ENCODE measurements around the gene TTC1. TPM values are rescaled to one million over a fixed set of nuclear protein-coding genes. Genes with fewer than 3 reads are reported as not detected.

TTC1 gene
- total RNA-seq, 1 experiment from 2014 or later = 67.6 TPM

DNA sequence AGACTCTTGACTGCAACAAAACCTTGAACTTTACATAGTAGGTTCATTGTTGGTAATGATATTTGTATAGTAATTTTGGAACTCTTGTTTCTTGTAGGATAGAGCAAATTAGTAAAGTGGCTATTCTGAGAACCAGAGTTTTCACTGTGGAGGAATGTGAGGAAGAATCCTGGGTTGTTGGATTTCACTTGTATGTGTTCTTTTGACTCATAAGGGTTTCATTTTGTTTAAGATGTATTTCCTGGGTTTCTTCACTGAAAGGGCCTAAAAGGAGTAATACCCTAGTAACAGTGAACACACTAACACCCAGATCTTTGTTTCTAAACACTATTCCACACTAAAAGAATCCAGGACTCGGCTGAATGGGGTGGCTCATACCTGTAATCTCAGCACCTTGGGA is 20.1 kb downstream of the TTC1 start:
- TF ChIP-seq TCF7L2 (IDR thresholded peaks at IDR 0.05; ENCODE audit: low read depth, low read length) (no peak), SIN3A (IDR thresholded peaks at IDR 0.05; ENCODE audit: borderline replicate concordance, insufficient read depth, low read depth, low read length) (no peak), POLR2AphosphoS5 (IDR thresholded peaks at IDR 0.05; ENCODE audit: low read depth, low read length) (no peak)
- TF ChIP-seq, protein P1, sequence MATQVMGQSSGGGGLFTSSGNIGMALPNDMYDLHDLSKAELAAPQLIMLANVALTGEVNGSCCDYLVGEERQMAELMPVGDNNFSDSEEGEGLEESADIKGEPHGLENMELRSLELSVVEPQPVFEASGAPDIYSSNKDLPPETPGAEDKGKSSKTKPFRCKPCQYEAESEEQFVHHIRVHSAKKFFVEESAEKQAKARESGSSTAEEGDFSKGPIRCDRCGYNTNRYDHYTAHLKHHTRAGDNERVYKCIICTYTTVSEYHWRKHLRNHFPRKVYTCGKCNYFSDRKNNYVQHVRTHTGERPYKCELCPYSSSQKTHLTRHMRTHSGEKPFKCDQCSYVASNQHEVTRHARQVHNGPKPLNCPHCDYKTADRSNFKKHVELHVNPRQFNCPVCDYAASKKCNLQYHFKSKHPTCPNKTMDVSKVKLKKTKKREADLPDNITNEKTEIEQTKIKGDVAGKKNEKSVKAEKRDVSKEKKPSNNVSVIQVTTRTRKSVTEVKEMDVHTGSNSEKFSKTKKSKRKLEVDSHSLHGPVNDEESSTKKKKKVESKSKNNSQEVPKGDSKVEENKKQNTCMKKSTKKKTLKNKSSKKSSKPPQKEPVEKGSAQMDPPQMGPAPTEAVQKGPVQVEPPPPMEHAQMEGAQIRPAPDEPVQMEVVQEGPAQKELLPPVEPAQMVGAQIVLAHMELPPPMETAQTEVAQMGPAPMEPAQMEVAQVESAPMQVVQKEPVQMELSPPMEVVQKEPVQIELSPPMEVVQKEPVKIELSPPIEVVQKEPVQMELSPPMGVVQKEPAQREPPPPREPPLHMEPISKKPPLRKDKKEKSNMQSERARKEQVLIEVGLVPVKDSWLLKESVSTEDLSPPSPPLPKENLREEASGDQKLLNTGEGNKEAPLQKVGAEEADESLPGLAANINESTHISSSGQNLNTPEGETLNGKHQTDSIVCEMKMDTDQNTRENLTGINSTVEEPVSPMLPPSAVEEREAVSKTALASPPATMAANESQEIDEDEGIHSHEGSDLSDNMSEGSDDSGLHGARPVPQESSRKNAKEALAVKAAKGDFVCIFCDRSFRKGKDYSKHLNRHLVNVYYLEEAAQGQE (IDR thresholded peaks at IDR 0.05; ENCODE audit: insufficient read depth in 1 of 2, low read depth in 2 of 2, low read length in 1 of 2) = no peak
- TF ChIP-seq, protein P2, sequence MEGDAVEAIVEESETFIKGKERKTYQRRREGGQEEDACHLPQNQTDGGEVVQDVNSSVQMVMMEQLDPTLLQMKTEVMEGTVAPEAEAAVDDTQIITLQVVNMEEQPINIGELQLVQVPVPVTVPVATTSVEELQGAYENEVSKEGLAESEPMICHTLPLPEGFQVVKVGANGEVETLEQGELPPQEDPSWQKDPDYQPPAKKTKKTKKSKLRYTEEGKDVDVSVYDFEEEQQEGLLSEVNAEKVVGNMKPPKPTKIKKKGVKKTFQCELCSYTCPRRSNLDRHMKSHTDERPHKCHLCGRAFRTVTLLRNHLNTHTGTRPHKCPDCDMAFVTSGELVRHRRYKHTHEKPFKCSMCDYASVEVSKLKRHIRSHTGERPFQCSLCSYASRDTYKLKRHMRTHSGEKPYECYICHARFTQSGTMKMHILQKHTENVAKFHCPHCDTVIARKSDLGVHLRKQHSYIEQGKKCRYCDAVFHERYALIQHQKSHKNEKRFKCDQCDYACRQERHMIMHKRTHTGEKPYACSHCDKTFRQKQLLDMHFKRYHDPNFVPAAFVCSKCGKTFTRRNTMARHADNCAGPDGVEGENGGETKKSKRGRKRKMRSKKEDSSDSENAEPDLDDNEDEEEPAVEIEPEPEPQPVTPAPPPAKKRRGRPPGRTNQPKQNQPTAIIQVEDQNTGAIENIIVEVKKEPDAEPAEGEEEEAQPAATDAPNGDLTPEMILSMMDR (IDR thresholded peaks at IDR 0.05) = no peak
- no TSS peak for BruUV-seq (replicated peaks)
- intact Hi-C loops (cut with micrococcal nuclease; ENCODE audit: unreplicated experiment) (no loop called here), in situ Hi-C loops (cut with HindIII; ENCODE audit: low pct_unique_long_range_greater_than_20kb, low sequenced_read_pairs) (no loop called here)
- ChIA-PET CTCF (interaction anchor here (0.6 kb wide), 3 partner anchors 16 to 858 kb away, joined by 3 to 7 read pairs (median 3); no protein-coding TSS in a partner anchor), POLR2A (no interaction called here)
- Histone ChIP-seq H3K4me3 (ENCODE audit: low read depth in 2 of 2, low read length in 2 of 2) (no peak overlapping the region), H3K27ac (ENCODE audit: low read length) (no peak overlapping the region), H3K9me3 (ENCODE audit: control insufficient read depth, insufficient read depth, low read depth, low read length) (no peaks in the 10 kb centered on the region), H3K27me3 (ENCODE audit: control insufficient read depth, insufficient read depth, low read length) (no peaks in the 10 kb centered on the region), H3K4me1 (ENCODE audit: control insufficient read depth, insufficient read depth, low read length) (no peaks in the 10 kb centered on the region), H3K36me3 (ENCODE audit: control insufficient read depth, insufficient read depth, low read length) (peaks cover 3% of the 10 kb centered on the region; the same call in 1 of the 2 replicates)
- ATAC-seq = no peak
- no peak for DNase-seq (ENCODE audit: low read depth, low spot score)

DNA sequence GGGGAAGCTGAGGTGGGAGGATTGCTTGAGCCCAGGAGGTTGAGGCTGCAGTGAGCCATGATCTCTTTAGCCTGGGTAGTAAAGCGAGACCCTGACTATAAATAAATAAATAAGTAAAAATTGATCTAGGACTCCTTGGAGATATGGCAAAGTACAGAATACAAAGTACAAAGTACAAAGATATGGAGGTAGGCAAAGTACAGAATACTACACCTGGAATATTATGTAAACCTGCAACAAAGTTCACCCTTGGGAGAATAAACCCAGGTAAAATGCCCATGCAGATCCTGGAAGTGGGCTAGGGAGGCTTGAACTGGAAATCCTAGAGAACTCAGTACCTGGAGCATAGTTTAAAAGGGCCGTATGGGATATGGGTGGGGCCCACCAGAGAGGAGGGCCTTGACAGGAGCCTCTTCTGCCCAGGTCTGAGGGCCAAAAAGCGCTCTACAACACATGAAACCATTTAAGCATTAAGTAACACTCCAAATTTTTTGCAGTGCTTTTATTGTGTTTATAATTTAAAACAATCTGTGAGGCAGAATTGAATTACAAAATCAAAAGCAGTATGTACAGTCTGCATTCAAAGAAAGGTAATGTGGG is 20.7 kb downstream of the TTC1 start:
- BruUV-seq (replicated peaks) = no TSS peak

More for the DNA sequence above, 20.7 kb downstream of the TTC1 start:
- CTCF ChIA-PET = interaction anchor here (0.6 kb wide), 2 partner anchors 50 to 859 kb away, joined by 3 read pairs; no protein-coding TSS in a partner anchor
- TF ChIP-seq, protein P1 (IDR thresholded peaks at IDR 0.05; ENCODE audit: insufficient read depth in 1 of 2, low read depth in 2 of 2, low read length in 1 of 2) = no peak
- no peak for TF ChIP-seq SIN3A (IDR thresholded peaks at IDR 0.05; ENCODE audit: borderline replicate concordance, insufficient read depth, low read depth, low read length)
- TF ChIP-seq TCF7L2 (IDR thresholded peaks at IDR 0.05; ENCODE audit: low read depth, low read length) = no peak
- no peak for TF ChIP-seq POLR2AphosphoS5 (IDR thresholded peaks at IDR 0.05; ENCODE audit: low read depth, low read length)
- TF ChIP-seq, protein P2 (IDR thresholded peaks at IDR 0.05) = no peak
- in situ Hi-C loops (cut with HindIII; ENCODE audit: low pct_unique_long_range_greater_than_20kb, low sequenced_read_pairs) (no loop called here), intact Hi-C loops (cut with micrococcal nuclease; ENCODE audit: unreplicated experiment) (no loop called here)
- H3K27ac ChIP-seq (ENCODE audit: low read length) = no peak overlapping the region
- no peaks in the 10 kb centered on the region for H3K4me1 ChIP-seq (ENCODE audit: control insufficient read depth, insufficient read depth, low read length)
- H3K9me3 ChIP-seq (ENCODE audit: control insufficient read depth, insufficient read depth, low read depth, low read length) = no peaks in the 10 kb centered on the region
- peaks cover 3% of the 10 kb centered on the region; the same call in 1 of the 2 replicates for H3K36me3 ChIP-seq (ENCODE audit: control insufficient read depth, insufficient read depth, low read length)
- H3K4me3 ChIP-seq (ENCODE audit: low read depth in 2 of 2, low read length in 2 of 2) = no peak overlapping the region
- no peak for ATAC-seq
- H3K27me3 ChIP-seq (ENCODE audit: control insufficient read depth, insufficient read depth, low read length) = no peaks in the 10 kb centered on the region
- DNase-seq (ENCODE audit: low read depth, low spot score) = no peak
- POLR2A ChIA-PET = no interaction called here

Measured in Panc1 (cell line).